ENCODE data around the gene RPL3.

RPL3 gene

GRCh38 chr22:39287076-39287725 is 32.2 kb downstream of the RPL3 start:
- Histone ChIP-seq H3K9me3 (ENCODE audit: control extremely low read depth in 1 of 5, control insufficient read depth in 4 of 5, insufficient read depth in 2 of 5, low read depth in 1 of 5, low read length in 4 of 5) (peaks cover 0 to 7% (median 7%) of the 10 kb centered on the region in 5 experiments), H3K36me3 (ENCODE audit: control insufficient read depth in 4 of 4, insufficient read depth in 4 of 4, low read length in 3 of 4) (no peaks in the 10 kb centered on the region), H3K4me1 (ENCODE audit: control extremely low read depth in 1 of 4, control insufficient read depth in 4 of 4, insufficient read depth in 4 of 4, low read length in 3 of 4) (peaks cover 5 to 38% (median 31%) of the 10 kb centered on the region in 4 experiments), H3K27ac (ENCODE audit: insufficient read depth in 1 of 2, low read depth in 1 of 2, low read length in 2 of 2, poor library complexity in 1 of 2, severe bottlenecking in 2 of 2) (no peak overlapping the region), H3K27me3 (replicated peaks in 2 of 5; ENCODE audit: control insufficient read depth in 4 of 5, insufficient read depth in 5 of 5, low read length in 4 of 5) (peaks cover 0 to 25% (median 9%) of the 10 kb centered on the region in 5 experiments), H3K4me3 (ENCODE audit: control insufficient read depth in 1 of 7, extremely low read depth in 1 of 7, insufficient read depth in 4 of 7, low read depth in 2 of 7, low read length in 6 of 7) (peak overlapping the region in 2 of 7 experiments; percentile 24 to 55)
- ChIA-PET POLR2A (interaction anchor here (1.2 kb wide), 1 partner anchor 32 kb away, joined by 5 read pairs; the partner anchor contains the start of gene RPL3), CTCF (interaction anchor here (0.8 to 2.3 kb wide), 7 partner anchors 12 to 117 kb away, joined by 3 to 8 read pairs (median 5); no protein-coding TSS in a partner anchor)
- DNase-seq = peak; percentile 70 to 93 (median 88)
- WGBS (ENCODE audit: insufficient coverage) = 7% methylated on average over 3 of the region's 8 CpGs

DNA sequence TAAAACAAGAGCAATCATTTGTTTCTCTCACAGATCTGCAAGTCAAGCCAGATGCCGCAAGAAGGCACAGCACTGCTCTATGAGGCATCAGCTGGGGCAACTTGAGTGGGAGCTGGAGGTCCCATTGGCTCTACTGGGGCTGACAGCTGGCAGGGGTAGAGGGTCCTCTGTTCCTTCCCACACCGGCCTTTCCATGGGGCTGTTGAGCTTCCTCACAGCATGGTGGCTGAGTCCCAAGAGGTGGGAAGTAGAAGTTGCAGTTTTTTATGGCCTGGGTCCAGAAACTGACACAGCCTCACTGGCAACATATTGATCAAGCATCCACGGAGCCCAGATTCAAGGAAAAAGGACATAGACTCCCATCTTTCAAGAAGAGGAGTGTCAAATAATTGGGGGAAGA is 34.4 kb downstream of the RPL3 start:
- no peak for DNase-seq
- peaks cover 5 to 45% (median 37%) of the 10 kb centered on the region in 4 experiments for H3K4me1 ChIP-seq (ENCODE audit: control extremely low read depth in 1 of 4, control insufficient read depth in 4 of 4, insufficient read depth in 4 of 4, low read length in 3 of 4)
- H3K4me3 ChIP-seq (ENCODE audit: control insufficient read depth in 1 of 7, extremely low read depth in 1 of 7, insufficient read depth in 4 of 7, low read depth in 2 of 7, low read length in 6 of 7) = no peak overlapping the region
- WGBS (ENCODE audit: insufficient coverage) = 91% methylated on average over 3 of the region's 3 CpGs
- ChIA-PET CTCF (no interaction called here), POLR2A (no interaction called here)
- H3K9me3 ChIP-seq (ENCODE audit: control extremely low read depth in 1 of 5, control insufficient read depth in 4 of 5, insufficient read depth in 2 of 5, low read depth in 1 of 5, low read length in 4 of 5) = peaks cover 0 to 7% (median 7%) of the 10 kb centered on the region in 5 experiments
- peaks cover 0 to 32% (median 19%) of the 10 kb centered on the region in 5 experiments for H3K27me3 ChIP-seq (replicated peaks in 2 of 5; ENCODE audit: control insufficient read depth in 4 of 5, insufficient read depth in 5 of 5, low read length in 4 of 5)
- no peaks in the 10 kb centered on the region for H3K36me3 ChIP-seq (ENCODE audit: control insufficient read depth in 4 of 4, insufficient read depth in 4 of 4, low read length in 3 of 4)
- H3K27ac ChIP-seq (ENCODE audit: insufficient read depth in 1 of 2, low read depth in 1 of 2, low read length in 2 of 2, poor library complexity in 1 of 2, severe bottlenecking in 2 of 2) = no peak overlapping the region

- peaks cover 5 to 45% (median 37%) of the 10 kb centered on the region in 4 experiments for H3K4me1 ChIP-seq (ENCODE audit: control extremely low read depth in 1 of 4, control insufficient read depth in 4 of 4, insufficient read depth in 4 of 4, low read length in 3 of 4)
- no peaks in the 10 kb centered on the region for H3K36me3 ChIP-seq (ENCODE audit: control insufficient read depth in 4 of 4, insufficient read depth in 4 of 4, low read length in 3 of 4)
- ChIA-PET CTCF (interaction anchor here (0.8 to 1.6 kb wide), 2 partner anchors 15 to 114 kb away, joined by 3 to 4 read pairs; no protein-coding TSS in a partner anchor), POLR2A (no interaction called here)
- H3K27ac ChIP-seq (ENCODE audit: insufficient read depth in 1 of 2, low read depth in 1 of 2, low read length in 2 of 2, poor library complexity in 1 of 2, severe bottlenecking in 2 of 2) = no peak overlapping the region
- H3K4me3 ChIP-seq (ENCODE audit: control insufficient read depth in 1 of 7, extremely low read depth in 1 of 7, insufficient read depth in 4 of 7, low read depth in 2 of 7, low read length in 6 of 7) = no peak overlapping the region
- peaks cover 0 to 39% (median 21%) of the 10 kb centered on the region in 5 experiments for H3K27me3 ChIP-seq (replicated peaks in 2 of 5; ENCODE audit: control insufficient read depth in 4 of 5, insufficient read depth in 5 of 5, low read length in 4 of 5)
- no peak for DNase-seq
- H3K9me3 ChIP-seq (ENCODE audit: control extremely low read depth in 1 of 5, control insufficient read depth in 4 of 5, insufficient read depth in 2 of 5, low read depth in 1 of 5, low read length in 4 of 5) = peaks cover 0 to 7% (median 7%) of the 10 kb centered on the region in 5 experiments
- 98% methylated on average over 16 of the region's 19 CpGs for WGBS (ENCODE audit: insufficient coverage)
Observed at GRCh38 chr22:39284142-39284980, 35.1 kb downstream of the RPL3 start.

- H3K36me3 ChIP-seq (ENCODE audit: control insufficient read depth in 4 of 4, insufficient read depth in 4 of 4, low read length in 3 of 4) = no peaks in the 10 kb centered on the region
- no peak for DNase-seq
- ChIA-PET CTCF (interaction anchor here (0.6 to 1.6 kb wide), 6 partner anchors 15 to 113 kb away, joined by 3 to 5 read pairs (median 3); no protein-coding TSS in a partner anchor), POLR2A (interaction anchor here (0.7 kb wide), 1 partner anchor 39 kb away, joined by 3 read pairs; the partner anchor contains the start of gene PDGFB)
- H3K4me1 ChIP-seq (ENCODE audit: control extremely low read depth in 1 of 4, control insufficient read depth in 4 of 4, insufficient read depth in 4 of 4, low read length in 3 of 4) = peaks cover 5 to 45% (median 37%) of the 10 kb centered on the region in 4 experiments
- no peak overlapping the region for H3K27ac ChIP-seq (ENCODE audit: insufficient read depth in 1 of 2, low read depth in 1 of 2, low read length in 2 of 2, poor library complexity in 1 of 2, severe bottlenecking in 2 of 2)
- WGBS (ENCODE audit: insufficient coverage) = 63% methylated on average over 23 of the region's 27 CpGs
- peaks cover 0 to 7% (median 7%) of the 10 kb centered on the region in 5 experiments for H3K9me3 ChIP-seq (ENCODE audit: control extremely low read depth in 1 of 5, control insufficient read depth in 4 of 5, insufficient read depth in 2 of 5, low read depth in 1 of 5, low read length in 4 of 5)
- H3K27me3 ChIP-seq (replicated peaks in 2 of 5; ENCODE audit: control insufficient read depth in 4 of 5, insufficient read depth in 5 of 5, low read length in 4 of 5) = peaks cover 0 to 47% (median 23%) of the 10 kb centered on the region in 5 experiments
- no peak overlapping the region for H3K4me3 ChIP-seq (ENCODE audit: control insufficient read depth in 1 of 7, extremely low read depth in 1 of 7, insufficient read depth in 4 of 7, low read depth in 2 of 7, low read length in 6 of 7)
Observed at GRCh38 chr22:39283322-39284141, 35.9 kb downstream of the RPL3 start.

GRCh38 chr22:39282645-39283321 is 36.6 kb downstream of the RPL3 start:
- POLR2A ChIA-PET = interaction anchor here (0.7 to 0.8 kb wide), 2 partner anchors 17 to 38 kb away, joined by 3 read pairs; partner anchors contain the start of gene PDGFB

GRCh38 chr22:39281126-39281525 is 38.3 kb downstream of the RPL3 start:
- H3K4me1 ChIP-seq (ENCODE audit: control extremely low read depth in 1 of 4, control insufficient read depth in 4 of 4, insufficient read depth in 4 of 4, low read length in 3 of 4) = peaks cover 0 to 26% (median 19%) of the 10 kb centered on the region in 4 experiments
- H3K27me3 ChIP-seq (replicated peaks in 2 of 5; ENCODE audit: control insufficient read depth in 4 of 5, insufficient read depth in 5 of 5, low read length in 4 of 5) = peaks cover 0 to 71% (median 31%) of the 10 kb centered on the region in 5 experiments
- H3K27ac ChIP-seq (ENCODE audit: insufficient read depth in 1 of 2, low read depth in 1 of 2, low read length in 2 of 2, poor library complexity in 1 of 2, severe bottlenecking in 2 of 2) = no peak overlapping the region
- peaks cover 0 to 14% (median 12%) of the 10 kb centered on the region in 5 experiments for H3K9me3 ChIP-seq (ENCODE audit: control extremely low read depth in 1 of 5, control insufficient read depth in 4 of 5, insufficient read depth in 2 of 5, low read depth in 1 of 5, low read length in 4 of 5)
- CTCF ChIA-PET = interaction anchor here (0.9 to 1.1 kb wide), 3 partner anchors 45 to 111 kb away, joined by 3 to 4 read pairs (median 3); no protein-coding TSS in a partner anchor
- peak in 2 of 3 donors; percentile 41 for DNase-seq
- no peaks in the 10 kb centered on the region for H3K36me3 ChIP-seq (ENCODE audit: control insufficient read depth in 4 of 4, insufficient read depth in 4 of 4, low read length in 3 of 4)
- POLR2A ChIA-PET = interaction anchor here (1.2 kb wide), 1 partner anchor 38 kb away, joined by 3 read pairs; the partner anchor contains the start of gene RPL3
- WGBS (ENCODE audit: insufficient coverage) = 100% methylated on average over 2 of the region's 6 CpGs
- no peak overlapping the region for H3K4me3 ChIP-seq (ENCODE audit: control insufficient read depth in 1 of 7, extremely low read depth in 1 of 7, insufficient read depth in 4 of 7, low read depth in 2 of 7, low read length in 6 of 7)

More at GRCh38 chr22:39282645-39283321, 36.6 kb downstream of the RPL3 start:
- Histone ChIP-seq H3K27ac (ENCODE audit: insufficient read depth in 1 of 2, low read depth in 1 of 2, low read length in 2 of 2, poor library complexity in 1 of 2, severe bottlenecking in 2 of 2) (no peak overlapping the region), H3K27me3 (replicated peaks in 2 of 5; ENCODE audit: control insufficient read depth in 4 of 5, insufficient read depth in 5 of 5, low read length in 4 of 5) (peaks cover 0 to 54% (median 25%) of the 10 kb centered on the region in 5 experiments), H3K4me3 (ENCODE audit: control insufficient read depth in 1 of 7, extremely low read depth in 1 of 7, insufficient read depth in 4 of 7, low read depth in 2 of 7, low read length in 6 of 7) (no peak overlapping the region), H3K9me3 (ENCODE audit: control extremely low read depth in 1 of 5, control insufficient read depth in 4 of 5, insufficient read depth in 2 of 5, low read depth in 1 of 5, low read length in 4 of 5) (peaks cover 0 to 7% (median 7%) of the 10 kb centered on the region in 5 experiments), H3K4me1 (ENCODE audit: control extremely low read depth in 1 of 4, control insufficient read depth in 4 of 4, insufficient read depth in 4 of 4, low read length in 3 of 4) (peaks cover 5 to 43% (median 35%) of the 10 kb centered on the region in 4 experiments), H3K36me3 (ENCODE audit: control insufficient read depth in 4 of 4, insufficient read depth in 4 of 4, low read length in 3 of 4) (no peaks in the 10 kb centered on the region)
- 79% methylated on average over 8 of the region's 9 CpGs for WGBS (ENCODE audit: insufficient coverage)
- CTCF ChIA-PET = interaction anchor here (0.6 to 1.6 kb wide), 5 partner anchors 14 to 75 kb away, joined by 3 to 5 read pairs (median 3); no protein-coding TSS in a partner anchor
- DNase-seq = no peak

Data from common myeloid progenitor, CD34-positive (primary cell).